WTC11 (cell line): ENCODE data around the gene CNGA1. TPM values are rescaled to one million over a fixed set of nuclear protein-coding genes. Genes with fewer than 3 reads are reported as not detected.

ENCODE experiments used
- ATAC-seq: fragments of 200-7000 bp; cut with Tn5 transposase; 2 replicates; pipeline ENCODE4 v1.10.0; 2021; ENCODE audit warnings: mild to moderate bottlenecking, moderate library complexity
- CTCF ChIA-PET: fragments of 300-600 bp; sonication (Branson Sonifier 250); formaldehyde crosslinking; loops from one replicate; lab custom pipeline; 2021; ENCODE audit warnings: antibody characterized with exemption; lab: Charles Lee
- POLR2A ChIA-PET: fragments of 350-600 bp; sonication (Branson Sonifier 250); formaldehyde crosslinking; loops from one replicate; lab custom pipeline; 2021; ENCODE audit warnings: antibody characterized with exemption; lab: Charles Lee
- DNase-seq: peaks from one replicate; pipeline ENCODE4 v3.0.0; 2021; ENCODE audit warnings: low spot score
- H3K27ac Mint-ChIP-seq: 2 replicates; pipeline ENCODE4 v1.8.0; 2021; ENCODE audit warnings: mixed read lengths
- H3K27me3 Mint-ChIP-seq: 2 replicates; pipeline ENCODE4 v1.8.0; 2021; ENCODE audit warnings: low read depth, mild to moderate bottlenecking, moderate library complexity, mixed read lengths
- H3K36me3 Mint-ChIP-seq: 2 replicates; pipeline ENCODE4 v1.8.0; 2021; ENCODE audit warnings: mixed read lengths
- H3K4me1 Mint-ChIP-seq: 2 replicates; pipeline ENCODE4 v1.8.0; 2022; ENCODE audit warnings: mixed read lengths
- H3K4me3 Mint-ChIP-seq: 2 replicates; pipeline ENCODE4 v1.8.0; 2021; ENCODE audit warnings: mild to moderate bottlenecking, moderate library complexity, mixed read lengths
- H3K9me3 Mint-ChIP-seq: 2 replicates; pipeline ENCODE4 v1.8.0; 2021; ENCODE audit warnings: mixed read lengths
- ATF1 ChIP-seq: sonication (generic); formaldehyde crosslinking; IDR thresholded peaks from 2 replicates; pipeline ENCODE4 v1.8.1; 2023; ENCODE audit warnings: mild to moderate bottlenecking, moderate library complexity, missing genetic modification reagents
- CREB1 ChIP-seq: sonication (generic); formaldehyde crosslinking; IDR thresholded peaks from 2 replicates; pipeline ENCODE4 v1.8.0; 2023; ENCODE audit warnings: mild to moderate bottlenecking, missing genetic modification reagents
- CREM ChIP-seq: sonication (generic); formaldehyde crosslinking; IDR thresholded peaks from 2 replicates; pipeline ENCODE4 v1.8.1; 2022; ENCODE audit warnings: mild to moderate bottlenecking, missing genetic modification reagents, moderate library complexity
- FOXK1 ChIP-seq: sonication (generic); formaldehyde crosslinking; IDR thresholded peaks from 2 replicates; pipeline ENCODE4 v1.8.0; 2022; ENCODE audit warnings: mild to moderate bottlenecking, moderate library complexity, missing genetic modification reagents
- FOXP1 ChIP-seq: sonication (generic); formaldehyde crosslinking; IDR thresholded peaks from 2 replicates; pipeline ENCODE4 v1.8.0; 2022; ENCODE audit warnings: missing genetic modification reagents, mild to moderate bottlenecking, moderate library complexity, borderline replicate concordance
- GRHL2 ChIP-seq: fragments of 250-450 bp; sonication (Bioruptor Pico); IDR thresholded peaks from 2 replicates; pipeline ENCODE4 v1.8.0; 2022; ENCODE audit warnings: mild to moderate bottlenecking, moderate library complexity; ENCODE audit not compliant: insufficient replicate concordance, severe bottlenecking
- IRF2 ChIP-seq: sonication (generic); formaldehyde crosslinking; IDR thresholded peaks from 2 replicates; pipeline ENCODE4 v1.8.0; 2022; ENCODE audit warnings: low read depth, missing genetic modification reagents, borderline replicate concordance
- MXD4 ChIP-seq: fragments of 250-450 bp; sonication (Bioruptor Pico); IDR thresholded peaks from 2 replicates; pipeline ENCODE4 v1.8.0; 2021; ENCODE audit warnings: mild to moderate bottlenecking, moderate library complexity, borderline replicate concordance
- NR1H2 ChIP-seq: sonication (generic); formaldehyde crosslinking; IDR thresholded peaks from 2 replicates; pipeline ENCODE4 v1.9.0; 2021; ENCODE audit warnings: mild to moderate bottlenecking, moderate library complexity, missing genetic modification reagents
- NR2C2 ChIP-seq: sonication (generic); formaldehyde crosslinking; IDR thresholded peaks from 2 replicates; pipeline ENCODE4 v1.8.0; 2022; ENCODE audit warnings: mild to moderate bottlenecking, missing genetic modification reagents
- SMAD4 ChIP-seq: sonication (generic); formaldehyde crosslinking; IDR thresholded peaks from 2 replicates; pipeline ENCODE4 v1.8.0; 2022; ENCODE audit warnings: mild to moderate bottlenecking, missing genetic modification reagents
- SOX15 ChIP-seq: fragments of 250-450 bp; sonication (Bioruptor Pico); IDR thresholded peaks from 2 replicates; pipeline ENCODE4 v1.9.0; 2021; ENCODE audit warnings: mild to moderate bottlenecking
- ZNF219 ChIP-seq: sonication (generic); formaldehyde crosslinking; IDR thresholded peaks from 2 replicates; pipeline ENCODE4 v1.8.0; 2023; ENCODE audit warnings: missing genetic modification reagents, mild to moderate bottlenecking, borderline replicate concordance
- total RNA-seq: library from RNA; stranded (reverse); gene quantifications from 3 replicates; pipeline ENCODE4 v1.2.3, GENCODE V29; 2021
- TF ChIP-seq, protein P1 (sequence below): sonication (generic); formaldehyde crosslinking; IDR thresholded peaks from 2 replicates; pipeline ENCODE4 v1.8.0; 2023; ENCODE audit warnings: missing genetic modification reagents, mild to moderate bottlenecking, borderline replicate concordance
- TF ChIP-seq, protein P2 (sequence below): sonication (generic); formaldehyde crosslinking; IDR thresholded peaks from 2 replicates; pipeline ENCODE4 v1.8.1; 2023; ENCODE audit warnings: mild to moderate bottlenecking, missing genetic modification reagents, moderate library complexity
- TF ChIP-seq, protein P3 (sequence below): fragments of 250-450 bp; sonication (Bioruptor Pico); IDR thresholded peaks from 2 replicates; pipeline ENCODE4 v1.9.0; 2021; ENCODE audit warnings: mild to moderate bottlenecking, borderline replicate concordance
- TF ChIP-seq, protein P4 (sequence below): fragments of 250-450 bp; sonication (Bioruptor Pico); conservative IDR thresholded peaks from 2 replicates; pipeline ENCODE4 v1.9.0; 2021; ENCODE audit warnings: mild to moderate bottlenecking
- TF ChIP-seq, protein P5 (sequence below): sonication (generic); formaldehyde crosslinking; IDR thresholded peaks from 2 replicates; pipeline ENCODE4 v1.8.0; 2022; ENCODE audit warnings: mild to moderate bottlenecking, missing genetic modification reagents
- TF ChIP-seq, protein P6 (sequence below): sonication (generic); formaldehyde crosslinking; IDR thresholded peaks from 2 replicates; pipeline ENCODE4 v1.8.1; 2023; ENCODE audit warnings: mild to moderate bottlenecking, missing genetic modification reagents
- TF ChIP-seq, protein P7 (sequence below): sonication (generic); formaldehyde crosslinking; IDR thresholded peaks from 2 replicates; pipeline ENCODE4 v1.8.1; 2023; ENCODE audit warnings: mild to moderate bottlenecking, missing genetic modification reagents

Gene CNGA1
- total RNA-seq, 1 experiment from 2014 or later, result 1.1 TPM

DNA sequence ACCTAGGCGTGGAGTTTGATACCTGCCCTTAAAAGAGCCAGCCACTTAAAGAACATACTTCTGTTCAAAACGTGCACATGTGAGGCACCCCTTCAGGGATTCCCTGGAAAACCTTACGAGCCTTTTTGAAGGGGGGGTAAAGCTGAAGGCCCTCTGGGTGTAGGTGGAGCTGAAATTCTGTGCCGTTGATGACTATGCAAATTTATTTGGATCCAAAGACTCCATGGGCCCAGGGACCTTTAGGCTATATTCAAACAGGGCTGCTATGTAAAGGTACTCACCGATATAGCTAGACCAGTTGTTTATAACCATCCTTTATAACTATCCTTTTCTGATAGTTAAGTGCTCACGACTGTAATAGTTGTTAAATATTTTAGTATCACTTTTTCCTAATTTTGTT is 61.8 kb downstream of the CNGA1 start:
- ChIA-PET CTCF (no interaction called here), POLR2A (no interaction called here)
- Mint-ChIP-seq H3K27ac (no peak overlapping the region), H3K9me3 (peaks cover 8% of the 10 kb centered on the region; the same call in 1 of the 2 replicates), H3K27me3 (no peaks in the 10 kb centered on the region; the same call in 1 of the 2 replicates), H3K4me3 (no peak overlapping the region), H3K4me1 (peaks cover 10% of the 10 kb centered on the region), H3K36me3 (no peaks in the 10 kb centered on the region)
- DNase-seq, result no peak
- TF ChIP-seq ATF1, result no peak
- TF ChIP-seq, protein P1, sequence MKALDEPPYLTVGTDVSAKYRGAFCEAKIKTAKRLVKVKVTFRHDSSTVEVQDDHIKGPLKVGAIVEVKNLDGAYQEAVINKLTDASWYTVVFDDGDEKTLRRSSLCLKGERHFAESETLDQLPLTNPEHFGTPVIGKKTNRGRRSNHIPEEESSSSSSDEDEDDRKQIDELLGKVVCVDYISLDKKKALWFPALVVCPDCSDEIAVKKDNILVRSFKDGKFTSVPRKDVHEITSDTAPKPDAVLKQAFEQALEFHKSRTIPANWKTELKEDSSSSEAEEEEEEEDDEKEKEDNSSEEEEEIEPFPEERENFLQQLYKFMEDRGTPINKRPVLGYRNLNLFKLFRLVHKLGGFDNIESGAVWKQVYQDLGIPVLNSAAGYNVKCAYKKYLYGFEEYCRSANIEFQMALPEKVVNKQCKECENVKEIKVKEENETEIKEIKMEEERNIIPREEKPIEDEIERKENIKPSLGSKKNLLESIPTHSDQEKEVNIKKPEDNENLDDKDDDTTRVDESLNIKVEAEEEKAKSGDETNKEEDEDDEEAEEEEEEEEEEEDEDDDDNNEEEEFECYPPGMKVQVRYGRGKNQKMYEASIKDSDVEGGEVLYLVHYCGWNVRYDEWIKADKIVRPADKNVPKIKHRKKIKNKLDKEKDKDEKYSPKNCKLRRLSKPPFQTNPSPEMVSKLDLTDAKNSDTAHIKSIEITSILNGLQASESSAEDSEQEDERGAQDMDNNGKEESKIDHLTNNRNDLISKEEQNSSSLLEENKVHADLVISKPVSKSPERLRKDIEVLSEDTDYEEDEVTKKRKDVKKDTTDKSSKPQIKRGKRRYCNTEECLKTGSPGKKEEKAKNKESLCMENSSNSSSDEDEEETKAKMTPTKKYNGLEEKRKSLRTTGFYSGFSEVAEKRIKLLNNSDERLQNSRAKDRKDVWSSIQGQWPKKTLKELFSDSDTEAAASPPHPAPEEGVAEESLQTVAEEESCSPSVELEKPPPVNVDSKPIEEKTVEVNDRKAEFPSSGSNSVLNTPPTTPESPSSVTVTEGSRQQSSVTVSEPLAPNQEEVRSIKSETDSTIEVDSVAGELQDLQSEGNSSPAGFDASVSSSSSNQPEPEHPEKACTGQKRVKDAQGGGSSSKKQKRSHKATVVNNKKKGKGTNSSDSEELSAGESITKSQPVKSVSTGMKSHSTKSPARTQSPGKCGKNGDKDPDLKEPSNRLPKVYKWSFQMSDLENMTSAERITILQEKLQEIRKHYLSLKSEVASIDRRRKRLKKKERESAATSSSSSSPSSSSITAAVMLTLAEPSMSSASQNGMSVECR (CRISPR knock-in tag), result no peak
- no peak for TF ChIP-seq GRHL2
- no peak for TF ChIP-seq SOX15 (CRISPR knock-in tag)
- no peak for TF ChIP-seq CREB1
- no peak for TF ChIP-seq FOXK1
- TF ChIP-seq, protein P2, sequence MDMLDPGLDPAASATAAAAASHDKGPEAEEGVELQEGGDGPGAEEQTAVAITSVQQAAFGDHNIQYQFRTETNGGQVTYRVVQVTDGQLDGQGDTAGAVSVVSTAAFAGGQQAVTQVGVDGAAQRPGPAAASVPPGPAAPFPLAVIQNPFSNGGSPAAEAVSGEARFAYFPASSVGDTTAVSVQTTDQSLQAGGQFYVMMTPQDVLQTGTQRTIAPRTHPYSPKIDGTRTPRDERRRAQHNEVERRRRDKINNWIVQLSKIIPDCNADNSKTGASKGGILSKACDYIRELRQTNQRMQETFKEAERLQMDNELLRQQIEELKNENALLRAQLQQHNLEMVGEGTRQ (CRISPR knock-in tag), result no peak
- TF ChIP-seq MXD4 (CRISPR knock-in tag), result no peak
- TF ChIP-seq, protein P3, sequence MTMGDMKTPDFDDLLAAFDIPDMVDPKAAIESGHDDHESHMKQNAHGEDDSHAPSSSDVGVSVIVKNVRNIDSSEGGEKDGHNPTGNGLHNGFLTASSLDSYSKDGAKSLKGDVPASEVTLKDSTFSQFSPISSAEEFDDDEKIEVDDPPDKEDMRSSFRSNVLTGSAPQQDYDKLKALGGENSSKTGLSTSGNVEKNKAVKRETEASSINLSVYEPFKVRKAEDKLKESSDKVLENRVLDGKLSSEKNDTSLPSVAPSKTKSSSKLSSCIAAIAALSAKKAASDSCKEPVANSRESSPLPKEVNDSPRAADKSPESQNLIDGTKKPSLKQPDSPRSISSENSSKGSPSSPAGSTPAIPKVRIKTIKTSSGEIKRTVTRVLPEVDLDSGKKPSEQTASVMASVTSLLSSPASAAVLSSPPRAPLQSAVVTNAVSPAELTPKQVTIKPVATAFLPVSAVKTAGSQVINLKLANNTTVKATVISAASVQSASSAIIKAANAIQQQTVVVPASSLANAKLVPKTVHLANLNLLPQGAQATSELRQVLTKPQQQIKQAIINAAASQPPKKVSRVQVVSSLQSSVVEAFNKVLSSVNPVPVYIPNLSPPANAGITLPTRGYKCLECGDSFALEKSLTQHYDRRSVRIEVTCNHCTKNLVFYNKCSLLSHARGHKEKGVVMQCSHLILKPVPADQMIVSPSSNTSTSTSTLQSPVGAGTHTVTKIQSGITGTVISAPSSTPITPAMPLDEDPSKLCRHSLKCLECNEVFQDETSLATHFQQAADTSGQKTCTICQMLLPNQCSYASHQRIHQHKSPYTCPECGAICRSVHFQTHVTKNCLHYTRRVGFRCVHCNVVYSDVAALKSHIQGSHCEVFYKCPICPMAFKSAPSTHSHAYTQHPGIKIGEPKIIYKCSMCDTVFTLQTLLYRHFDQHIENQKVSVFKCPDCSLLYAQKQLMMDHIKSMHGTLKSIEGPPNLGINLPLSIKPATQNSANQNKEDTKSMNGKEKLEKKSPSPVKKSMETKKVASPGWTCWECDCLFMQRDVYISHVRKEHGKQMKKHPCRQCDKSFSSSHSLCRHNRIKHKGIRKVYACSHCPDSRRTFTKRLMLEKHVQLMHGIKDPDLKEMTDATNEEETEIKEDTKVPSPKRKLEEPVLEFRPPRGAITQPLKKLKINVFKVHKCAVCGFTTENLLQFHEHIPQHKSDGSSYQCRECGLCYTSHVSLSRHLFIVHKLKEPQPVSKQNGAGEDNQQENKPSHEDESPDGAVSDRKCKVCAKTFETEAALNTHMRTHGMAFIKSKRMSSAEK (CRISPR knock-in tag), result no peak
- no peak for TF ChIP-seq IRF2
- no peak for TF ChIP-seq NR1H2
- no peak for TF ChIP-seq FOXP1 (CRISPR knock-in tag)
- TF ChIP-seq, protein P4, sequence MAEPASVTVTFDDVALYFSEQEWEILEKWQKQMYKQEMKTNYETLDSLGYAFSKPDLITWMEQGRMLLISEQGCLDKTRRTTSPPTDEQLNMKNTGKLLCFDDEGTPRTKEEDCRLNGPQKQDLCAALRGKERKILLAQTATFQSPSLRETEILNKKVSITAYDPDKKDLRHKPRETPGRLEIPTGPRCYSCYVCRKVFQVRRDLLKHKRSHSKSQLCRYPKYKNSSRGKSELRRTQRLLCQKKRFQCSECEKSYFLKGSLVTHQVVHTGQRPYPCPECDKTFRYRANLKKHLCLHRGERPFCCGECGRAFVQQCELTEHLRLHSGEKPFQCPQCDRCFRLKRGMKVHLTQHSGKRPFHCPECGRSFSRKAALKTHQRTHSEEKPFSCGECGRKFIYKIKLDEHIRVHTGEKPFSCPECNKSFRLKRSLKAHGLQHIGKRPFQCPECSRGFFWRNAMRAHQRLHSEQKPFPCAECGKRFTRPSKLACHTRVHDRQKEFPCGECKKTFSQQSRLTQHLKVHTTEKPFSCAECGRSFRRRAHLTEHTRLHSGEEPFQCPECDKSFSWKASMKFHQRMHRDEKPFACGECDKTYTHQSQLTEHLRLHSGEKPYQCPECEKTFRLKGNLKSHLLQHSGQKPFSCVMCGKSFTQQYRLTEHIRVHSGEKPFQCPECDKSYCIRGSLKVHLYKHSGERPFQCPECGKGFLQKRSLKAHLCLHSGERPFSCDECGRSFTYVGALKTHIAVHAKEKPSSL (CRISPR knock-in tag), result no peak
- TF ChIP-seq ZNF219 (CRISPR knock-in tag), result no peak
- no peak for TF ChIP-seq CREM (CRISPR knock-in tag)
- TF ChIP-seq, protein P5, sequence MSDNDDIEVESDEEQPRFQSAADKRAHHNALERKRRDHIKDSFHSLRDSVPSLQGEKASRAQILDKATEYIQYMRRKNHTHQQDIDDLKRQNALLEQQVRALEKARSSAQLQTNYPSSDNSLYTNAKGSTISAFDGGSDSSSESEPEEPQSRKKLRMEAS (CRISPR knock-in tag), result no peak
- TF ChIP-seq, protein P6, sequence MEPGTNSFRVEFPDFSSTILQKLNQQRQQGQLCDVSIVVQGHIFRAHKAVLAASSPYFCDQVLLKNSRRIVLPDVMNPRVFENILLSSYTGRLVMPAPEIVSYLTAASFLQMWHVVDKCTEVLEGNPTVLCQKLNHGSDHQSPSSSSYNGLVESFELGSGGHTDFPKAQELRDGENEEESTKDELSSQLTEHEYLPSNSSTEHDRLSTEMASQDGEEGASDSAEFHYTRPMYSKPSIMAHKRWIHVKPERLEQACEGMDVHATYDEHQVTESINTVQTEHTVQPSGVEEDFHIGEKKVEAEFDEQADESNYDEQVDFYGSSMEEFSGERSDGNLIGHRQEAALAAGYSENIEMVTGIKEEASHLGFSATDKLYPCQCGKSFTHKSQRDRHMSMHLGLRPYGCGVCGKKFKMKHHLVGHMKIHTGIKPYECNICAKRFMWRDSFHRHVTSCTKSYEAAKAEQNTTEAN (CRISPR knock-in tag), result no peak
- TF ChIP-seq SMAD4, result no peak
- TF ChIP-seq NR2C2 (CRISPR knock-in tag), result no peak
- TF ChIP-seq, protein P7, sequence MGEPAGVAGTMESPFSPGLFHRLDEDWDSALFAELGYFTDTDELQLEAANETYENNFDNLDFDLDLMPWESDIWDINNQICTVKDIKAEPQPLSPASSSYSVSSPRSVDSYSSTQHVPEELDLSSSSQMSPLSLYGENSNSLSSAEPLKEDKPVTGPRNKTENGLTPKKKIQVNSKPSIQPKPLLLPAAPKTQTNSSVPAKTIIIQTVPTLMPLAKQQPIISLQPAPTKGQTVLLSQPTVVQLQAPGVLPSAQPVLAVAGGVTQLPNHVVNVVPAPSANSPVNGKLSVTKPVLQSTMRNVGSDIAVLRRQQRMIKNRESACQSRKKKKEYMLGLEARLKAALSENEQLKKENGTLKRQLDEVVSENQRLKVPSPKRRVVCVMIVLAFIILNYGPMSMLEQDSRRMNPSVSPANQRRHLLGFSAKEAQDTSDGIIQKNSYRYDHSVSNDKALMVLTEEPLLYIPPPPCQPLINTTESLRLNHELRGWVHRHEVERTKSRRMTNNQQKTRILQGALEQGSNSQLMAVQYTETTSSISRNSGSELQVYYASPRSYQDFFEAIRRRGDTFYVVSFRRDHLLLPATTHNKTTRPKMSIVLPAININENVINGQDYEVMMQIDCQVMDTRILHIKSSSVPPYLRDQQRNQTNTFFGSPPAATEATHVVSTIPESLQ (CRISPR knock-in tag), result no peak
- no peak for ATAC-seq
